ENCODE results near the gene WFDC1.

DNA sequence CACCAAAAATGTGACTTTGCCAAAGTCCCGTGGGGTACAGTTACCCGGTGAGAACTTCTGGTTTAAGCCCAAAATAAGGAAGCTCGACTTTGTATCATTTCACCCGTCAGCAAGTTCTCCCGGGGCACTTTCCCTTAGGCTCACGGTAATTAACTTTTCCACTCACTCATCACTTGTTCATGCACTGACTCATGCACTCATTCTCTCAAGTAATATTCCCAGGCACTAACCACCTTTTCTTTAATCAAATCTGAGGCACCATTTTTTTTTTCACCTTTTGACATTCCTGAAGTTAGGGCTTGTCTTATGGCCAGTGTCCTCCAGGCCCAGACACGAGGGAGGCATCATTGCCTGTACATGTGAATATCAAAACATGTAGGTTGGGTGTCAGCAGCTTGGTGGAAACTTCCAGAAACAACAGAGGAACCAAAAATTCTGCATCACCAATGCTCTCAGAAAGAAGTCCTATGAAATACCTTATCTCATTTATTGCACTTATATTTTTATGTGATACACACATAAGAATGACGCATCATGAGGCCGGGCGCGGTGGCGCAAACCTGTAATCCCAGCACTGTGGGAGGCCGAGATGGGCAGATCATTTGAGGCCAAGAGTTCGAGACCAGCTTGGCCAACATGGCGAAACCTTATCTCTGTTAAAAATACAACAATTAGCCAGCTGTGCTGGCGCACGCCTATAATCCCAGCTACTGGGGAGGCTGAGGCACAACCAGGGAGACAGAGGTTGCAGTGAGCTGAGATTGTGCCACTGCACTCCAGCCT lies 37.5 kb downstream of the WFDC1 start:
- TF ChIP-seq, protein P1, sequence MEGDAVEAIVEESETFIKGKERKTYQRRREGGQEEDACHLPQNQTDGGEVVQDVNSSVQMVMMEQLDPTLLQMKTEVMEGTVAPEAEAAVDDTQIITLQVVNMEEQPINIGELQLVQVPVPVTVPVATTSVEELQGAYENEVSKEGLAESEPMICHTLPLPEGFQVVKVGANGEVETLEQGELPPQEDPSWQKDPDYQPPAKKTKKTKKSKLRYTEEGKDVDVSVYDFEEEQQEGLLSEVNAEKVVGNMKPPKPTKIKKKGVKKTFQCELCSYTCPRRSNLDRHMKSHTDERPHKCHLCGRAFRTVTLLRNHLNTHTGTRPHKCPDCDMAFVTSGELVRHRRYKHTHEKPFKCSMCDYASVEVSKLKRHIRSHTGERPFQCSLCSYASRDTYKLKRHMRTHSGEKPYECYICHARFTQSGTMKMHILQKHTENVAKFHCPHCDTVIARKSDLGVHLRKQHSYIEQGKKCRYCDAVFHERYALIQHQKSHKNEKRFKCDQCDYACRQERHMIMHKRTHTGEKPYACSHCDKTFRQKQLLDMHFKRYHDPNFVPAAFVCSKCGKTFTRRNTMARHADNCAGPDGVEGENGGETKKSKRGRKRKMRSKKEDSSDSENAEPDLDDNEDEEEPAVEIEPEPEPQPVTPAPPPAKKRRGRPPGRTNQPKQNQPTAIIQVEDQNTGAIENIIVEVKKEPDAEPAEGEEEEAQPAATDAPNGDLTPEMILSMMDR (IDR thresholded peaks at IDR 0.05), result no peak
- no peak for TF ChIP-seq ZFX (IDR thresholded peaks at IDR 0.05; ENCODE audit: borderline replicate concordance)
